GM12873 (cell line): ENCODE data around the gene ZC3H12C.

ENCODE experiments used
- CTCF ChIP-seq: IDR thresholded peaks from 2 replicates; pipeline ENCODE4 v1.5.1; 2012; ENCODE audit warnings: low read depth, mild to moderate bottlenecking, moderate library complexity, low read length, control low read depth; ENCODE audit not compliant: insufficient read depth; ENCODE audit errors: missing control alignments

ZC3H12C gene

DNA sequence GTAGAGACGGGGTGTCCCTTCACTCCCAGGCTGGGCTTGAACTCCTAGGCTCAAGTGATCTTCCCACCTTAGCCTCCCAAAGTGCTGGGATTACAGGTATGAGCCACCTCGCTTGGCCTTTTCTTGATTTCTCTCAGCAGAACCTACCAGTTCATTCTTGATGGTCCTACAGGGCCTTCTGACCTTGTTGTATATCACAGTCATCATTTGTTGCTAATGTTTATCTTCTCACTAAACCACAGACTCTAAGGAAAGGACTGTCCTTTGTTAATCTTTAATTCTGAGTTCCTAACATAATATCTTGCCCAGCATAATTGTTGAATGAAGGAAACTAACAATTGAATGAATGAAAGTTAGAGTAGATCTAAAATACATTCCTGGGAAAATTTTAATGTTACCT lies 22.0 kb upstream of the ZC3H12C start:
- TF ChIP-seq CTCF, result no peak

DNA sequence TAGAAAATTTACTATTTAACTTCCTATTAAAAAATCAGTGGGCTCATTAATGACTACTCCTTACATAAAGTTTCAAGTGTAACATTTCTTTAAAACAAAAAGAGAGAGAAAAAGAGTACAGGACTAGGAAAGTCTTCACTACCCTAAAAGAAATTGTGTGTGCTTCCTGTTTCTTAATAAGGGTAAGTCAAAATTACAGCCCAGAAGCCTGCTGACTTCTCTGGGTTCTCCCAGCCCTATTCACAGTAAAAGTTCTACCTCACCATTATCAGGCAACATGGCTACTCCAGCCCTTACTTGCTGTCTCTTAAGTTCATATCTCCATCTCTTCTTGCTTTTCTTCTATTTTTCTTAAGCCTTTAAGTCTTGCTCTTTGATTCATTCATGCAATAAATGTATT lies 20.3 kb upstream of the ZC3H12C start:
- TF ChIP-seq CTCF, result no peak

DNA sequence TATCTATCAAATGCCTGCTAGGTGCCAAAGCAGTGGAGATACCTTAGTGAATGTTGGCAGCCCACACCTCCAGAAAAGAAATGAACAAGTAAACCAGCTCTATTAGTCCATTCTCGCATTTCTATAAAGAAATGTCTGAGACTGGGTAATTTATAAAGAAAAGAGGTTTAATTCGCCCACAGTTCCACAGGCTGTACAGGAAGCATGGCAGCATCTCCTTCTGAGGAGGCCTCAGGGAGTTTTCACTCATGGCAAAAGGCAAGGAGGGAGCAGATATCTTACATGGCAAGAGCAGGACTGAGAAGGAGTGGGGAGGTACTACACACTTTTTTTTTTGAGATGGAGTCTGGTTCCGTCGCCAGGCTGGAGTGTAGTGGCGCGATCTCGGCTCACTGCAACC lies 18.7 kb upstream of the ZC3H12C start:
- no peak for TF ChIP-seq CTCF

- no peak for TF ChIP-seq CTCF
Observed at GRCh38 chr11:110075105-110075846, 17.9 kb upstream of the ZC3H12C start.

DNA sequence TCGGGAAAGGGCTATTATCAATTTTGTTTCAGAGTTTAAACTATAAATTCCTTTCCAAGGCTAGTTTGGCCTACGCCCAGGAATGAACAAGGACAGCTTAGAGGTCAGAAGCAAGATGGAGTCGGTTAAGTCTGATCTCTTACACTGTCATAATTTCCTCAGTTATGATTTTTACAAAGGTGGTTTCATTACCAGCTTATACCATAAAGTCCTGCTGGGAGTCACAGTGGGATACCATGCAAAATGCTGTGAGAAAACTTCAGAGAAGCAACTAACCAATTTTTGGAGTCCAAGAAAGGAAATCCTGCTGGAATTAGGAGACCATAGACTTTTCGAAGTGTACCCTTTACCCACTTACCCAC lies 17.4 kb upstream of the ZC3H12C start:
- no peak for TF ChIP-seq CTCF

GRCh38 chr11:110076371-110076965 lies 16.7 kb upstream of the ZC3H12C start:
- TF ChIP-seq CTCF, result no peak

- no peak for TF ChIP-seq CTCF
Observed at GRCh38 chr11:110077346-110077745, 15.8 kb upstream of the ZC3H12C start.
